Stomach (tissue), 9 donors: ENCODE results near the gene SOX6. TPM values are rescaled to one million over a fixed set of nuclear protein-coding genes. Genes with fewer than 3 reads are reported as not detected.

ENCODE experiments used
- DNase-seq, 2 donors: peaks; one replicate each; pipeline versions ENCODE4 v3.0.0 to v3.0.0-alpha.2; 2013 to 2019
- H3K27ac ChIP-seq, 5 donors: fragments of 200-600 bp in 4 of 5; sonication (generic) in 4 of 5; one replicate each; pipeline ENCODE4 v1.5.1; 2013 to 2019; ENCODE audit warnings: mild to moderate bottlenecking in 1 of 5, moderate library complexity in 1 of 5
- H3K27me3 ChIP-seq, 3 donors: fragments of 200-600 bp; sonication (generic); one replicate each; pipeline ENCODE4 v1.5.1; 2017 to 2019; ENCODE audit warnings: mixed run types in 1 of 3
- H3K36me3 ChIP-seq, 4 donors: fragments of 200-600 bp; sonication (generic); 1 replicate in 3 of 4; 2 replicates in 1 of 4; pipeline ENCODE4 v1.5.1; 2016 to 2019
- H3K4me1 ChIP-seq, 4 donors: fragments of 200-600 bp; sonication (generic); one replicate each; pipeline ENCODE4 v1.5.1; 2016 to 2019
- H3K4me3 ChIP-seq, 4 donors: fragments of 200-600 bp; sonication (generic) in 3 of 4; one replicate each; pipeline ENCODE4 v1.5.1; 2016 to 2019; ENCODE audit warnings: mild to moderate bottlenecking in 1 of 4
- H3K9me3 ChIP-seq, 4 donors: fragments of 200-600 bp; sonication (generic); one replicate each; pipeline ENCODE4 v1.5.1; 2016 to 2019
- CTCF ChIP-seq, 7 experiments: fragments of 450-650 bp in 4 of 7; fragments of 200-600 bp in 3 of 7; sonication (generic) in 3 of 7; IDR thresholded peaks; one replicate each; pipeline ENCODE4 v1.5.1; 2016 to 2019; ENCODE audit warnings: antibody characterized with exemption in 7 of 7, control low read depth in 2 of 7, mild to moderate bottlenecking in 1 of 7
- EP300 ChIP-seq: sonication (generic); formaldehyde crosslinking; IDR thresholded peaks from one replicate; pipeline ENCODE4 v1.6.1; 2017; ENCODE audit warnings: antibody characterized with exemption
- POLR2A ChIP-seq, 4 donors: fragments of 450-650 bp; IDR thresholded peaks; one replicate each; pipeline ENCODE4 v1.6.1; 2016; ENCODE audit warnings: antibody characterized with exemption in 4 of 4, control low read depth in 2 of 4, mild to moderate bottlenecking in 1 of 4, moderate library complexity in 1 of 4
- POLR2AphosphoS5 ChIP-seq, 3 donors: sonication (generic); formaldehyde crosslinking; IDR thresholded peaks; one replicate each; pipeline ENCODE4 v1.6.1; 2016; ENCODE audit warnings: antibody characterized with exemption in 3 of 3
- WGBS, 5 donors: extraction: QIAGEN DNeasy Blood & Tissue Kit in 3 of 5; methylation state at CpG; one replicate each; pipeline versions ENCODE4 v1.1.5 to v1.1.7; 2013 to 2018; 5-methylcytosine and 5-hydroxymethylcytosine counted together
- intact Hi-C: fragments of 100-400 bp; cut with DNase I; formaldehyde crosslinking; loops from one replicate; pipeline ENCODE4 v1.15.1; 2023; ENCODE audit warnings: low total_unique reads
- polyA plus RNA-seq, 3 donors: library from polyadenylated mRNA; stranded (reverse); fragments of 200-250 nt; gene quantifications; one replicate each; pipeline ENCODE4 v1.2.3, GENCODE V29; 2013
- total RNA-seq, 5 donors: library from RNA; depleted of rRNA; stranded (reverse); fragments of >200 nt; gene quantifications; one replicate each; pipeline versions ENCODE4 v1.1.0 to v1.2.3, GENCODE V29; 2014 to 2016
- donor health status: healthy with polysubstance abuse.
- donor health status: Bipolar disorder and iron deficiency.
- donor health status: healthy.

SOX6 gene
- total and polyA plus RNA-seq, 8 donors, result 1.2 to 13.6 (median 4.5) TPM

- Histone ChIP-seq H3K4me3 (no peak overlapping the region), H3K4me1 (peaks cover 0 to 2% (median under 1%) of the 10 kb centered on the region in 4 donors), H3K9me3 (no peaks in the 10 kb centered on the region), H3K27ac (no peak overlapping the region), H3K36me3 (no peaks in the 10 kb centered on the region), H3K27me3 (no peaks in the 10 kb centered on the region)
- WGBS, 5 donors, result 85 to 91% (median 88%) methylated on average over 5 of the region's 5 CpGs
- intact Hi-C loops, result no loop called here
- no peak for DNase-seq
- TF ChIP-seq POLR2A (IDR thresholded peaks at IDR 0.05), result no peak
- no peak for TF ChIP-seq POLR2AphosphoS5 (IDR thresholded peaks at IDR 0.05)
- TF ChIP-seq EP300, result no peak
- TF ChIP-seq CTCF (IDR thresholded peaks at IDR 0.05), result no peak
These were observed 46.5 kb upstream of the SOX6 start for GRCh38 chr11:16402654-16403447.

- intact Hi-C loops, result no loop called here
- H3K9me3 ChIP-seq, result no peaks in the 10 kb centered on the region
- H3K4me3 ChIP-seq, result no peak overlapping the region
- H3K27me3 ChIP-seq, result no peaks in the 10 kb centered on the region
- DNase-seq, result peak in 1 of 2 donors; percentile 24
- WGBS, 5 donors, result 22 to 47% (median 29%) methylated on average over 2 of the region's 2 CpGs
- H3K4me1 ChIP-seq, result peaks cover 0 to 14% (median 7%) of the 10 kb centered on the region in 4 donors
- TF ChIP-seq CTCF (IDR thresholded peaks at IDR 0.05) (no peak), EP300 (no peak), POLR2A (IDR thresholded peaks at IDR 0.05) (no peak), POLR2AphosphoS5 (IDR thresholded peaks at IDR 0.05) (no peak)
- peak overlapping the region in 1 of 5 donors; percentile 27 for H3K27ac ChIP-seq
- H3K36me3 ChIP-seq, result no peaks in the 10 kb centered on the region
These were observed 41.0 kb upstream of the SOX6 start for GRCh38 chr11:16397390-16397789.

GRCh38 chr11:16395601-16396000 lies 39.3 kb upstream of the SOX6 start:
- Histone ChIP-seq H3K27me3 (no peaks in the 10 kb centered on the region), H3K4me1 (peaks cover 0 to 14% (median 7%) of the 10 kb centered on the region in 4 donors), H3K27ac (no peak overlapping the region), H3K4me3 (no peak overlapping the region), H3K36me3 (no peaks in the 10 kb centered on the region), H3K9me3 (no peaks in the 10 kb centered on the region)
- no peak for DNase-seq
- TF ChIP-seq POLR2AphosphoS5 (IDR thresholded peaks at IDR 0.05) (no peak), POLR2A (IDR thresholded peaks at IDR 0.05) (no peak), CTCF (IDR thresholded peaks at IDR 0.05) (no peak)
- WGBS, 5 donors, result 41 to 66% (median 49%) methylated on average over 1 of the region's 1 CpG
- intact Hi-C loops, result no loop called here

GRCh38 chr11:16394947-16395346 lies 38.6 kb upstream of the SOX6 start:
- H3K4me3 ChIP-seq, result no peak overlapping the region
- no peak for DNase-seq
- WGBS, 5 donors, result 56 to 71% (median 67%) methylated on average over 4 of the region's 4 CpGs

More at GRCh38 chr11:16394947-16395346, 38.6 kb upstream of the SOX6 start:
- Histone ChIP-seq H3K9me3 (no peaks in the 10 kb centered on the region), H3K4me1 (peaks cover 0 to 14% (median 7%) of the 10 kb centered on the region in 4 donors), H3K27me3 (no peaks in the 10 kb centered on the region), H3K27ac (no peak overlapping the region), H3K36me3 (no peaks in the 10 kb centered on the region)
- TF ChIP-seq POLR2AphosphoS5 (IDR thresholded peaks at IDR 0.05), result no peak
- TF ChIP-seq POLR2A (IDR thresholded peaks at IDR 0.05), result no peak
- no peak for TF ChIP-seq EP300
- TF ChIP-seq CTCF (IDR thresholded peaks at IDR 0.05), result no peak
- intact Hi-C loops, result no loop called here
